Measurements from ENCODE around the gene KCNE4.

KCNE4 gene

DNA sequence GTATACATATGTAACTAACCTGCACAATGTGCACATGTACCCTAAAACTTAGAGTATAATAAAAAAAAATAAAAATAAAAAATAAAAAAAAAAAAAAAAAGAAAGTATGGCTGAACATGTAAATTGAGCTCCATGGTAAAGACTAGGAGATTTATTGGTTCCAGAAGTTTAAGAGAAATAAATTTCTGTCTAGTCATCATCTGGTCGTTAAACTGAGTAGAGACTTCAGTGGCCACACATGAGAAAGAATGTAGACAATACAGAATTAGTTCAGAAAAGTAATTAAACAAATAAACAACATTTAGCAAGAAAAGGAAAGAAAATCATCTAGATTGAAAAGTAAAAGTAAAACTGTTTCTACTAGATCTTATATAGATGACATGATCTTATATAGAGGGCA lies 12.4 kb upstream of the KCNE4 start:
- Histone ChIP-seq H3K4me2 (ENCODE audit: low read depth, low read length, poor library complexity, severe bottlenecking) (no peak overlapping the region), H3K9me3 (ENCODE audit: insufficient read depth, low read depth, low read length) (no peaks in the 10 kb centered on the region), H3K4me3 (ENCODE audit: low read length, poor library complexity, severe bottlenecking) (no peak overlapping the region), H4K20me1 (ENCODE audit: insufficient read depth, low read length, poor library complexity, severe bottlenecking) (no peaks in the 10 kb centered on the region), H2AFZ (ENCODE audit: low read length) (no peak overlapping the region), H3K79me2 (ENCODE audit: insufficient read depth, low read length) (no peaks in the 10 kb centered on the region), H3K27me3 (ENCODE audit: insufficient read depth, low read length, poor library complexity, severe bottlenecking) (no peaks in the 10 kb centered on the region), H3F3A (ENCODE audit: low read depth) (no peaks in the 10 kb centered on the region), H3K4me1 (ENCODE audit: insufficient read depth, low read length, poor library complexity, severe bottlenecking) (peaks cover 29% of the 10 kb centered on the region), H3K36me3 (ENCODE audit: insufficient read depth, low read length) (no peaks in the 10 kb centered on the region), H3K9ac (ENCODE audit: low read depth, low read length, poor library complexity, severe bottlenecking) (no peak overlapping the region), H3K9me2 (replicated peaks; ENCODE audit: low read depth, low read length) (no peaks in the 10 kb centered on the region)
- TF ChIP-seq, protein P1, sequence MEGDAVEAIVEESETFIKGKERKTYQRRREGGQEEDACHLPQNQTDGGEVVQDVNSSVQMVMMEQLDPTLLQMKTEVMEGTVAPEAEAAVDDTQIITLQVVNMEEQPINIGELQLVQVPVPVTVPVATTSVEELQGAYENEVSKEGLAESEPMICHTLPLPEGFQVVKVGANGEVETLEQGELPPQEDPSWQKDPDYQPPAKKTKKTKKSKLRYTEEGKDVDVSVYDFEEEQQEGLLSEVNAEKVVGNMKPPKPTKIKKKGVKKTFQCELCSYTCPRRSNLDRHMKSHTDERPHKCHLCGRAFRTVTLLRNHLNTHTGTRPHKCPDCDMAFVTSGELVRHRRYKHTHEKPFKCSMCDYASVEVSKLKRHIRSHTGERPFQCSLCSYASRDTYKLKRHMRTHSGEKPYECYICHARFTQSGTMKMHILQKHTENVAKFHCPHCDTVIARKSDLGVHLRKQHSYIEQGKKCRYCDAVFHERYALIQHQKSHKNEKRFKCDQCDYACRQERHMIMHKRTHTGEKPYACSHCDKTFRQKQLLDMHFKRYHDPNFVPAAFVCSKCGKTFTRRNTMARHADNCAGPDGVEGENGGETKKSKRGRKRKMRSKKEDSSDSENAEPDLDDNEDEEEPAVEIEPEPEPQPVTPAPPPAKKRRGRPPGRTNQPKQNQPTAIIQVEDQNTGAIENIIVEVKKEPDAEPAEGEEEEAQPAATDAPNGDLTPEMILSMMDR (conservative IDR thresholded peaks at IDR 0.05; ENCODE audit: low read length), result no peak
- TF ChIP-seq EZH2phosphoT487 (IDR thresholded peaks at IDR 0.05; ENCODE audit: borderline replicate concordance), result no peak

DNA sequence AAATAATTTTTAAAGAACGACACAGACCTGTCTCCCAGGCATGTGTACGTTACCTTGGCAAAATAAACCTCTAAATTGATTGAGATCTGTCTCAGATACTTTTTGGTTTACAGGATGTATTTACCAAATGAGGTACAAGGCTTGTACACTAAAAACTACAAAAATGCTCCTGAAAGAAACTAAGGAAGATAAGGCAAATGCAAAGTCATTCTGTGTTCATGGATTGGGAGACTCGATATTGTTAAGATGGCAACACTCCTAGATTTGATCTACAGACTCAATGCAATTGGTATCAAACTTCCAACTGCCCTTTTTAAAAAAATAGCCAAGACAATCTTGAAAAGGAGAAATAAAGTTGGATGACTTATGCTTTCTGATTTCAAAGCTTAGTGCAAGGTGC lies 11.5 kb upstream of the KCNE4 start:
- no peak overlapping the region for H3K4me2 ChIP-seq (ENCODE audit: low read depth, low read length, poor library complexity, severe bottlenecking)
- H3K79me2 ChIP-seq (ENCODE audit: insufficient read depth, low read length), result no peaks in the 10 kb centered on the region
- peaks cover 30% of the 10 kb centered on the region for H3K4me1 ChIP-seq (ENCODE audit: insufficient read depth, low read length, poor library complexity, severe bottlenecking)
- no peaks in the 10 kb centered on the region for H4K20me1 ChIP-seq (ENCODE audit: insufficient read depth, low read length, poor library complexity, severe bottlenecking)
- no peaks in the 10 kb centered on the region for H3K9me3 ChIP-seq (ENCODE audit: insufficient read depth, low read depth, low read length)
- H3K9me2 ChIP-seq (replicated peaks; ENCODE audit: low read depth, low read length), result no peaks in the 10 kb centered on the region
- H3K4me3 ChIP-seq (ENCODE audit: low read length, poor library complexity, severe bottlenecking), result no peak overlapping the region
- H3K36me3 ChIP-seq (ENCODE audit: insufficient read depth, low read length), result no peaks in the 10 kb centered on the region
- H3K9ac ChIP-seq (ENCODE audit: low read depth, low read length, poor library complexity, severe bottlenecking), result no peak overlapping the region
- TF ChIP-seq EZH2phosphoT487 (IDR thresholded peaks at IDR 0.05; ENCODE audit: borderline replicate concordance), result no peak
- TF ChIP-seq, protein P1 (conservative IDR thresholded peaks at IDR 0.05; ENCODE audit: low read length), result no peak
- H3F3A ChIP-seq (ENCODE audit: low read depth), result no peaks in the 10 kb centered on the region
- H3K27me3 ChIP-seq (ENCODE audit: insufficient read depth, low read length, poor library complexity, severe bottlenecking), result no peaks in the 10 kb centered on the region
- H2AFZ ChIP-seq (ENCODE audit: low read length), result no peak overlapping the region

DNA sequence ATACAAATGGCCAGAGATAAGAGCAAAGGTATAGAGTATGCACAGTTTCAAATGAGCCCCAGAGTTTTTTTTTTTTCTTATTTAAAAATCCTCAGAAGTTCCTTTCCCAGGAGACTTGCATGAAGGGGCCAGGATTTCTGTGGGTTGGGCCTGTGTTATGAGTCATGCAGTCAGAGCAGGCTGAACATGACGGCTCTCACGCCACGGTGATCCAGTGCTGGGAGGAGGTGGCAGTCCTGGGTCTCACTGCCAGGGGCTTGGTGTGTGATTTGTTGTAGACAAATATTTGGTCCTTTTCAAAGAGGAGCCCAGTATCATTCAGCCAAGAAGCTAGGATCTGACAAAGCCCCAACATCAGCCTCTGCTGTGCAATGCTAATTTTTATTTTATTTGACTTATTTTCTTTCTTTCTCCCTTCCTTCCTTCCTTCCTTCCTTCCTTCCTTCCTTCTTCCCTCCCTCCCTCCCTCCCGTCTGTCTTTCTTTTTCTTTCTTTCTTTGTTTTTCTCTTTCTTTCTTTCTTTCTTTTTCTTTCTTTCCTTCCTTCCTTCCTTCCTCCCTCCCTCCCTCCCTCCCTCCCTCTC lies 10.4 kb upstream of the KCNE4 start:
- no peaks in the 10 kb centered on the region for H3K36me3 ChIP-seq (ENCODE audit: insufficient read depth, low read length)
- no peaks in the 10 kb centered on the region for H3K79me2 ChIP-seq (ENCODE audit: insufficient read depth, low read length)
- no peak overlapping the region for H3K9ac ChIP-seq (ENCODE audit: low read depth, low read length, poor library complexity, severe bottlenecking)
- H3K9me2 ChIP-seq (replicated peaks; ENCODE audit: low read depth, low read length), result no peaks in the 10 kb centered on the region
- no peak overlapping the region for H2AFZ ChIP-seq (ENCODE audit: low read length)
- no peak overlapping the region for H3K4me2 ChIP-seq (ENCODE audit: low read depth, low read length, poor library complexity, severe bottlenecking)
- no peaks in the 10 kb centered on the region for H3K27me3 ChIP-seq (ENCODE audit: insufficient read depth, low read length, poor library complexity, severe bottlenecking)
- H3K4me1 ChIP-seq (ENCODE audit: insufficient read depth, low read length, poor library complexity, severe bottlenecking), result peaks cover 30% of the 10 kb centered on the region
- H3K4me3 ChIP-seq (ENCODE audit: low read length, poor library complexity, severe bottlenecking), result no peak overlapping the region
- H3F3A ChIP-seq (ENCODE audit: low read depth), result no peaks in the 10 kb centered on the region
- H4K20me1 ChIP-seq (ENCODE audit: insufficient read depth, low read length, poor library complexity, severe bottlenecking), result no peaks in the 10 kb centered on the region
- no peak for TF ChIP-seq EZH2phosphoT487 (IDR thresholded peaks at IDR 0.05; ENCODE audit: borderline replicate concordance)
- TF ChIP-seq, protein P1 (conservative IDR thresholded peaks at IDR 0.05; ENCODE audit: low read length), result no peak
- no peaks in the 10 kb centered on the region for H3K9me3 ChIP-seq (ENCODE audit: insufficient read depth, low read depth, low read length)
